Keratinocyte (primary cell): ENCODE data around the gene C1orf216. TPM values are rescaled to one million over a fixed set of nuclear protein-coding genes. Genes with fewer than 3 reads are reported as not detected.

Experiments used
- DNase-seq: peaks from one replicate; pipeline ENCODE4 v3.0.0-alpha.2; 2011; ENCODE audit warnings: low read depth, missing footprints, low spot score
- FAIRE-seq: peaks from 2 replicates; lab custom pipeline; 2011; peaks lifted over from hg19 to GRCh38; lab: Jason Lieb, UNC
- H2AFZ ChIP-seq: 2 replicates; pipeline ENCODE4 v1.6.0; 2012; ENCODE audit warnings: low read length, control low read depth, inconsistent platforms; ENCODE audit not compliant: control insufficient read depth
- H3K27ac ChIP-seq: 2 replicates; pipeline ENCODE4 v1.5.1; 2011; ENCODE audit warnings: low read length; ENCODE audit not compliant: control insufficient read depth, insufficient read depth
- H3K27me3 ChIP-seq: 3 replicates; pipeline ENCODE4 v1.6.0; 2011; ENCODE audit warnings: low read length; ENCODE audit not compliant: control insufficient read depth, insufficient read depth; ENCODE audit errors: extremely low read depth
- H3K36me3 ChIP-seq, 2 experiments: 2 replicates in 1 of 2; 3 replicates in 1 of 2; pipeline ENCODE4 v1.5.1; 2011; ENCODE audit warnings: low read length in 2 of 2, mild to moderate bottlenecking in 1 of 2; ENCODE audit not compliant: control insufficient read depth in 2 of 2, insufficient read depth in 2 of 2; ENCODE audit errors: extremely low read depth in 1 of 2
- H3K4me1 ChIP-seq: 3 replicates; pipeline ENCODE4 v1.5.1; 2011; ENCODE audit warnings: low read length; ENCODE audit not compliant: control insufficient read depth, insufficient read depth; ENCODE audit errors: extremely low read depth
- H3K4me2 ChIP-seq: 3 replicates; pipeline ENCODE4 v1.6.0; 2011; ENCODE audit warnings: low read depth, low read length; ENCODE audit not compliant: control insufficient read depth, insufficient read depth; ENCODE audit errors: extremely low read depth
- H3K4me3 ChIP-seq, 3 experiments: fragments of 200-600 bp in 1 of 3; sonication (generic) in 1 of 3; 2 replicates in 2 of 3; 3 replicates in 1 of 3; pipeline ENCODE4 v1.5.1; 2011 to 2016; ENCODE audit warnings: low read length in 3 of 3, mild to moderate bottlenecking in 3 of 3, control low read depth in 2 of 3, inconsistent platforms in 1 of 3, low read depth in 1 of 3, mixed read lengths in 1 of 3, mixed run types in 1 of 3, moderate library complexity in 1 of 3; ENCODE audit not compliant: control insufficient read depth in 2 of 3, insufficient read depth in 2 of 3; ENCODE audit errors: extremely low read depth in 1 of 3
- H3K79me2 ChIP-seq: 2 replicates; pipeline ENCODE4 v1.6.0; 2012; ENCODE audit warnings: low read length; ENCODE audit not compliant: control insufficient read depth, insufficient read depth
- H3K9ac ChIP-seq: 3 replicates; pipeline ENCODE4 v1.6.0; 2011; ENCODE audit warnings: low read length; ENCODE audit not compliant: control insufficient read depth, insufficient read depth; ENCODE audit errors: extremely low read depth
- H3K9me1 ChIP-seq: 3 replicates; pipeline ENCODE4 v1.6.0; 2011; ENCODE audit warnings: low read length; ENCODE audit not compliant: control insufficient read depth, insufficient read depth; ENCODE audit errors: extremely low read depth
- H3K9me3 ChIP-seq: 2 replicates; pipeline ENCODE4 v1.5.1; 2012; ENCODE audit warnings: low read depth, low read length; ENCODE audit not compliant: control insufficient read depth
- H4K20me1 ChIP-seq: 3 replicates; pipeline ENCODE4 v1.6.0; 2011; ENCODE audit warnings: low read length; ENCODE audit not compliant: control insufficient read depth, insufficient read depth; ENCODE audit errors: extremely low read depth
- EZH2 ChIP-seq: IDR thresholded peaks from one replicate; pipeline ENCODE4 v1.6.1; 2012; ENCODE audit warnings: inconsistent platforms, mild to moderate bottlenecking, low read length, moderate library complexity
- dilution Hi-C: fragments of 300-500 bp; cut with MboI; formaldehyde crosslinking; loops from one replicate; pipeline ENCODE4 v1.7.0; 2020; ENCODE audit warnings: low sequenced_read_pairs; ENCODE audit not compliant: extremely low pct_ligation_motif_present
- polyA plus RNA-seq, 5 experiments: library from polyadenylated mRNA; depleted of rRNA in 3 of 5; stranded (reverse) in 3 of 5; stranded (forward) in 1 of 5; unstranded in 1 of 5; fragments of >200 nt; gene quantifications; 1 replicate in 1 of 5; 2 replicates in 3 of 5; 3 replicates in 1 of 5; pipeline versions ENCODE4 v1.2.1 to v1.2.3, GENCODE V29; 2011 to 2012; ENCODE audit warnings: missing spikeins in 2 of 5, low read depth in 1 of 5, low replicate concordance in 1 of 5
- TF ChIP-seq, protein P1 (sequence below), 3 experiments: IDR thresholded peaks in 1 of 3; conservative IDR thresholded peaks in 1 of 3; optimal IDR thresholded peaks in 1 of 3; 2 replicates in 2 of 3; 3 replicates in 1 of 3; pipeline versions ENCODE3 to v1.5.1; 2011; ENCODE audit warnings: low read length in 3 of 3, mild to moderate bottlenecking in 3 of 3, moderate library complexity in 2 of 3, control low read depth in 1 of 3, inconsistent platforms in 1 of 3; ENCODE audit not compliant: insufficient read depth in 2 of 3; ENCODE audit errors: extremely low read depth in 1 of 3

The C1orf216 gene
- polyA plus RNA-seq, 1 donor (not counting 4 experiments of a cell fraction or from before 2014, with no cell fraction given), result 10.0 TPM

- H3K79me2 ChIP-seq, result no peaks in the 10 kb centered on the region
- no peaks in the 10 kb centered on the region for H3K9me3 ChIP-seq
- no peaks in the 10 kb centered on the region for H3K27me3 ChIP-seq
- peaks cover 0 to 6% of the 10 kb centered on the region in 2 experiments for H3K36me3 ChIP-seq
- no peak overlapping the region for H3K9ac ChIP-seq
- dilution Hi-C loops, result no loop called here
- no peak overlapping the region for H3K4me2 ChIP-seq
- FAIRE-seq (no peak), DNase-seq (no peak)
- no peaks in the 10 kb centered on the region for H4K20me1 ChIP-seq
- no peak overlapping the region for H3K27ac ChIP-seq
- no peak for TF ChIP-seq EZH2
- TF ChIP-seq, protein P1, sequence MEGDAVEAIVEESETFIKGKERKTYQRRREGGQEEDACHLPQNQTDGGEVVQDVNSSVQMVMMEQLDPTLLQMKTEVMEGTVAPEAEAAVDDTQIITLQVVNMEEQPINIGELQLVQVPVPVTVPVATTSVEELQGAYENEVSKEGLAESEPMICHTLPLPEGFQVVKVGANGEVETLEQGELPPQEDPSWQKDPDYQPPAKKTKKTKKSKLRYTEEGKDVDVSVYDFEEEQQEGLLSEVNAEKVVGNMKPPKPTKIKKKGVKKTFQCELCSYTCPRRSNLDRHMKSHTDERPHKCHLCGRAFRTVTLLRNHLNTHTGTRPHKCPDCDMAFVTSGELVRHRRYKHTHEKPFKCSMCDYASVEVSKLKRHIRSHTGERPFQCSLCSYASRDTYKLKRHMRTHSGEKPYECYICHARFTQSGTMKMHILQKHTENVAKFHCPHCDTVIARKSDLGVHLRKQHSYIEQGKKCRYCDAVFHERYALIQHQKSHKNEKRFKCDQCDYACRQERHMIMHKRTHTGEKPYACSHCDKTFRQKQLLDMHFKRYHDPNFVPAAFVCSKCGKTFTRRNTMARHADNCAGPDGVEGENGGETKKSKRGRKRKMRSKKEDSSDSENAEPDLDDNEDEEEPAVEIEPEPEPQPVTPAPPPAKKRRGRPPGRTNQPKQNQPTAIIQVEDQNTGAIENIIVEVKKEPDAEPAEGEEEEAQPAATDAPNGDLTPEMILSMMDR (optimal IDR thresholded peaks at IDR 0.05 in 1 of 3, IDR thresholded peaks at IDR 0.05 in 1 of 3, conservative IDR thresholded peaks at IDR 0.05 in 1 of 3; ENCODE audit: extremely low read depth in 1 of 3, insufficient read depth in 2 of 3, low read length in 3 of 3), result no peak
- H2AFZ ChIP-seq, result no peak overlapping the region
- no peaks in the 10 kb centered on the region for H3K4me1 ChIP-seq
- H3K4me3 ChIP-seq, result no peak overlapping the region
- no peaks in the 10 kb centered on the region for H3K9me1 ChIP-seq
Measured at GRCh38 chr1:35756064-35756463, 37.4 kb upstream of the C1orf216 start.

- no peak overlapping the region for H3K27ac ChIP-seq
- H3K27me3 ChIP-seq, result no peaks in the 10 kb centered on the region
- H3K4me2 ChIP-seq, result no peak overlapping the region
- TF ChIP-seq EZH2, result no peak
- TF ChIP-seq, protein P1 (optimal IDR thresholded peaks at IDR 0.05 in 1 of 3, IDR thresholded peaks at IDR 0.05 in 1 of 3, conservative IDR thresholded peaks at IDR 0.05 in 1 of 3; ENCODE audit: extremely low read depth in 1 of 3, insufficient read depth in 2 of 3, low read length in 3 of 3), result no peak
- DNase-seq (no peak), FAIRE-seq (no peak)
- no peak overlapping the region for H3K9ac ChIP-seq
- H3K36me3 ChIP-seq, result peaks cover 0 to 11% of the 10 kb centered on the region in 2 experiments
- H3K9me1 ChIP-seq, result no peaks in the 10 kb centered on the region
- H4K20me1 ChIP-seq, result no peaks in the 10 kb centered on the region
- no peaks in the 10 kb centered on the region for H3K79me2 ChIP-seq
- dilution Hi-C loops, result no loop called here
- no peaks in the 10 kb centered on the region for H3K9me3 ChIP-seq
- H2AFZ ChIP-seq, result no peak overlapping the region
- H3K4me1 ChIP-seq, result no peaks in the 10 kb centered on the region
- H3K4me3 ChIP-seq, result no peak overlapping the region
Measured at GRCh38 chr1:35753626-35754260, 35.1 kb upstream of the C1orf216 start.
